Left lung (tissue), 10 donors: ENCODE results near the gene CIAO3. TPM values are rescaled to one million over a fixed set of nuclear protein-coding genes. Genes with fewer than 3 reads are reported as not detected.

ENCODE experiments used
- ATAC-seq: fragments of 200-7000 bp; cut with Tn5 transposase; one replicate; pipeline ENCODE4 v1.9.1; 2020; ENCODE audit warnings: moderate library complexity
- DNase-seq, 4 donors: peaks; one replicate each; pipeline ENCODE4 v3.0.0-alpha.2; 2013 to 2020
- H3K27ac ChIP-seq, 2 donors: fragments of 200-600 bp; sonication (generic) in 1 of 2; one replicate each; pipeline versions ENCODE4 v1.5.0 to v1.8.0; 2020 to 2021
- H3K27me3 ChIP-seq, 2 donors: fragments of 200-600 bp; sonication (generic) in 1 of 2; one replicate each; pipeline versions ENCODE4 v1.5.0 to v1.8.0; 2020 to 2021
- H3K36me3 ChIP-seq, 2 donors: fragments of 200-600 bp; sonication (generic) in 1 of 2; one replicate each; pipeline versions ENCODE4 v1.5.0 to v1.8.0; 2020 to 2021
- H3K4me1 ChIP-seq, 2 donors: fragments of 200-600 bp; one replicate each; pipeline ENCODE4 v1.8.0; 2021
- H3K4me3 ChIP-seq, 2 donors: fragments of 200-600 bp; sonication (generic) in 1 of 2; one replicate each; pipeline versions ENCODE4 v1.5.0 to v1.8.0; 2020 to 2021; ENCODE audit warnings: mild to moderate bottlenecking in 1 of 2
- H3K9me3 ChIP-seq, 2 donors: fragments of 200-600 bp; sonication (generic) in 1 of 2; one replicate each; pipeline versions ENCODE4 v1.5.0 to v1.8.0; 2020 to 2021
- intact Hi-C, 2 donors: fragments of 100-400 bp; cut with DNase I; formaldehyde crosslinking; loops; one replicate each; pipeline versions ENCODE4 v1.11.2 to v1.14.2; 2022
- polyA plus RNA-seq, 6 donors: library from polyadenylated mRNA; unstranded; fragments of 120-200 nt; gene quantifications; one replicate each; pipeline ENCODE4 v1.2.1, GENCODE V29; 2013; ENCODE audit not compliant: insufficient read length in 6 of 6
- total RNA-seq, 2 donors: library from RNA; stranded (reverse); fragmentation: NEBNext Ultra II Directional; extraction: Animal tissue kit (Norgen Biotek cat#: 25700); gene quantifications; one replicate each; pipeline ENCODE4 v1.2.1, GENCODE V29; 2021
- TF ChIP-seq, protein P1 (sequence below), 2 donors: fragments of 200-600 bp; sonication (generic) in 1 of 2; IDR thresholded peaks; one replicate each; pipeline versions ENCODE4 v1.5.0 to v1.8.0; 2021; ENCODE audit warnings: antibody characterized with exemption in 2 of 2
- donor health status: DM: no; HTN: yes; CAD: no.
- donor health status: DM: no; HTN: no; CAD: no.

Gene CIAO3
- total and polyA plus RNA-seq, 8 donors, result 17.2 to 28.2 (median 21.2) TPM

DNA sequence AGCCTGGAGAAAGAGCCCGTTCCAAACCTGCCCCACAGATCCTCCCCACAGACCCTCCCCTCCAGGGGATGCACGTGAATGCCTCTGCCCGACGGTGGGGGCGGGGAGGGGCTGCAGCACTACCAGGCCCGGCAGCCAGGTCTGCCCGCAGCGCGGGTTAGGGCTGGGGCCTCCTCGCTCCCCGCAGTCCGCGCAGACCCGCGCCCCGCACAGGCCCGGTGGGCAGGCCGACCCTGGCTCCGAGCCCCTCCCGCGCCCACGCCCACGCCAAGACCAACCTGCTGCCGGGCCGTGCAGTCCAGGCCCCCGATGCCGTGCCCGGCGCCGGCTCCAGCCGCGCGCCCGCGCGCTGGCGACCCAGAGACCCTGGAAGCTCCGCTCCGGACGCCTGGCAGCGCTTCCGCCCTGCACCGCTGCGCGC lies 47.2 kb upstream of the CIAO3 start, which contains the start of gene RPUSD1:
Gene RPUSD1, minus strand, starts transcription at position 404 of the 421 bp plus-strand sequence. CDS start 644 bp downstream, outside the sequence.
- TF ChIP-seq, protein P1, sequence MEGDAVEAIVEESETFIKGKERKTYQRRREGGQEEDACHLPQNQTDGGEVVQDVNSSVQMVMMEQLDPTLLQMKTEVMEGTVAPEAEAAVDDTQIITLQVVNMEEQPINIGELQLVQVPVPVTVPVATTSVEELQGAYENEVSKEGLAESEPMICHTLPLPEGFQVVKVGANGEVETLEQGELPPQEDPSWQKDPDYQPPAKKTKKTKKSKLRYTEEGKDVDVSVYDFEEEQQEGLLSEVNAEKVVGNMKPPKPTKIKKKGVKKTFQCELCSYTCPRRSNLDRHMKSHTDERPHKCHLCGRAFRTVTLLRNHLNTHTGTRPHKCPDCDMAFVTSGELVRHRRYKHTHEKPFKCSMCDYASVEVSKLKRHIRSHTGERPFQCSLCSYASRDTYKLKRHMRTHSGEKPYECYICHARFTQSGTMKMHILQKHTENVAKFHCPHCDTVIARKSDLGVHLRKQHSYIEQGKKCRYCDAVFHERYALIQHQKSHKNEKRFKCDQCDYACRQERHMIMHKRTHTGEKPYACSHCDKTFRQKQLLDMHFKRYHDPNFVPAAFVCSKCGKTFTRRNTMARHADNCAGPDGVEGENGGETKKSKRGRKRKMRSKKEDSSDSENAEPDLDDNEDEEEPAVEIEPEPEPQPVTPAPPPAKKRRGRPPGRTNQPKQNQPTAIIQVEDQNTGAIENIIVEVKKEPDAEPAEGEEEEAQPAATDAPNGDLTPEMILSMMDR (IDR thresholded peaks at IDR 0.05), result no peak
- Histone ChIP-seq H3K36me3 (peaks cover 0 to 43% of the 10 kb centered on the region in 2 donors), H3K27me3 (peaks cover 0 to 11% of the 10 kb centered on the region in 2 donors), H3K27ac (peak within 1 kb of the TSS in 1 of 2 donors; percentile 71), H3K4me1 (peaks cover 11 to 24% of the 10 kb centered on the region in 2 donors), H3K4me3 (peak within 1 kb of the TSS; percentile 92 to 97), H3K9me3 (no peaks in the 10 kb centered on the region)
- intact Hi-C loops, result no loop called here
- peak; percentile 2 for ATAC-seq
- no peak for DNase-seq

DNA sequence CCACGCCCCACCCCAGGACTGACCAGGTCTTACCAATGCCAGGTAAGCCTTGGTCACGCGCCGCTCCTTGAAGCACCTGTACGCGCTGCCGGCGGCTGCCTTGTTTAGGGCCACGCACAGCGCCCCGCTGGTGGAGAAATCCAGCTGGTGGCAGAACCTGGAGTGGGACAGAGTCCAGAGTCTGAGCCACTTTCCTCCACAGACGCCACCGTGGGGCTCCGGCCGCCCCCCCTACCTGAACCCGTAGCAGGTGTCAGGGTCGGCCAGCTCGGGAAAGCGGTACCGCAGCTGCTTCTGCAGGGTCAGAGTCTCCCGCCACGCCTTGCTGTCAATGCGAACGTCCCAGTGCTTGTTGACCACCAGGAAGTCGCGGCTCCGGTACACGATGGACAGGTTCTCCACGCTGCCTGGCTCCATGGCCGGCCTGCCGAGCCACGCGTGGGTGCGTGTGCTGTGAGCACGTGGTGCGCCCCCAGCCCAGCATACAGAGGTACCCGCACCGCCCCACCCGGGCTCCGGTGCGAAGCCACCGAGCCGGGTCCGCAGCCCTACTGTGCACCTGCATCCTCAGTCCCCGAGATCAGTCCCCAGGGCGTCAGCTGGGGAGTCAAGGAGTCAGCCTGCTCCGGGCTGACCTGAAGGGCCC lies 46.6 kb upstream of the CIAO3 start:
- peaks cover 11 to 24% of the 10 kb centered on the region in 2 donors for H3K4me1 ChIP-seq
- peaks cover 0 to 38% of the 10 kb centered on the region in 2 donors for H3K36me3 ChIP-seq
- peak overlapping the region in 1 of 2 donors; percentile 71 for H3K27ac ChIP-seq
- TF ChIP-seq, protein P1 (IDR thresholded peaks at IDR 0.05), result no peak
- ATAC-seq (no peak), DNase-seq (no peak)
- intact Hi-C loops, result no loop called here
- H3K27me3 ChIP-seq, result peaks cover 0 to 16% of the 10 kb centered on the region in 2 donors
- peak overlapping the region; percentile 92 to 97 for H3K4me3 ChIP-seq
- H3K9me3 ChIP-seq, result no peaks in the 10 kb centered on the region

DNA sequence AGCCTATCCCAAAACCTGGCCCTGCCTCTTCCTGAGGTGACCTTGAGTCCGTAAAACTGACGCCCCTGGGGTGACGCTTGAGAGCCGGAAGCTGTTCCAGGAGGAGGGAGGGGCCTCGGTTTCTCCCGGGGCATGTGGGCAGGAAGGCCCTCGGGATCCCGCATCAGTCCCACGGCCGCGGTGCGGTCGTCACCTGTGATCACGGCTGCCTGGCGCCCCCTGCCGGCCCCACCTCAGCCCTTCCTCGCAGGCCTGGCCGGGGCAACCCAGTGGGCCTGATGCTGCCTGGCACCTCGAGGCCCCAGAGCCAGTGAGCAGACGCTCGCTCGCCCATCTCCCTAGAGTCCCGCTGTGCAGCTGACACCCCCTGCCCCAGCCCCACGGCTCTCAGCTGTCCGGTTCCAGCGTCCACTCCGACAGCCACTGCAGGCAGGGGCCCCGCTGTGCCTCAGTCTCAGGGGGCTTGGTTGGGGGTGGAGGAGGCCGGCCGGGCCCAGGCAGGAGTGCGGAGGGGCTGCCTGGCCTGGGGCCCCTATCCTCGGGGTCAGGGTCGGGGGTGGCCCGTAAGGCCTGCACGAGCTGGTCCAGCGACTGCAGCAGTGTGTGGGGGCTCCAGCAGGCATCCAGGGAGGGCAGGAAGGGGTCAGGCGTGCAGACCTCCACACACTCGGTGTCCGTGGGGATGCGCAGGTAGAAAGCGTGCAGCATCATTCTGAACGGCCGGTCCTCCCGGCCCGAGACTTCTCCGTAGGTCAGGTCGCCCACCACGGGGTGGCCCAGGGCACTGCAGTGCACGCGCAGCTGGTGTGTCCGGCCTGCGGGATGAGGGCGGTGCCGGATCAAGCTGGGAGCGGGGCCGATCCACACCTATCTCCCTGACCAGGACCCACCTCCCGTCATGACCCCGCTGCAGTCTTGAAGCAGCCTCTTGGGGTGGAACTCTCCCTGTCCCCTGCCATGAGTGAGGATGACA lies 45.1 kb upstream of the CIAO3 start:
- Histone ChIP-seq H3K9me3 (no peaks in the 10 kb centered on the region), H3K27me3 (peaks cover 0 to 32% of the 10 kb centered on the region in 2 donors), H3K4me1 (peaks cover 11 to 24% of the 10 kb centered on the region in 2 donors), H3K4me3 (no peak overlapping the region), H3K36me3 (peaks cover 0 to 23% of the 10 kb centered on the region in 2 donors), H3K27ac (no peak overlapping the region)
- intact Hi-C loops, result no loop called here
- TF ChIP-seq, protein P1 (IDR thresholded peaks at IDR 0.05), result peak; percentile 60 to 88
- ATAC-seq (peak; percentile 52), DNase-seq (peak in 3 of 4 donors; percentile 46 to 95 (median 57))

DNA sequence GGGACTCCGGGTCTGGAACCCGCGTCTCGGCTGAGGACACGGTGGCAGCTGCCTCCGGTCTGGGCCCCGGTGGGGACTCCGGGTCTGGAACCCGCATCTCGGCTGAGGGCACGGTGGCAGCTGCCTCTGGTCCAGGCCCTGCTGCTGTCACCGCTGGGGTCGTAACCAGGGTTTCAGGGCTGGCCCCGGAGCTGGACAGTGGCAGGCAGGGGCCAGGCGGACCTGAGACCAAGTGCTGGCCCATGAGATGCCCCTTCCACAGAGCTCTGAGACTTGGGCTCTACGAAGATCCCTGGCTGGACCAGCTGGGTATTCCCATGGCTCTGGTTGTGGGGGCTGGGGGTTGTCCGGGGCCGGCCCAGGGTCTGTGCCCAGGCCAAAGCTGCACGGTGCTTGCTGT lies 43.6 kb upstream of the CIAO3 start:
- peaks cover 0 to 41% of the 10 kb centered on the region in 2 donors for H3K27me3 ChIP-seq
- H3K4me1 ChIP-seq, result peaks cover 11 to 23% of the 10 kb centered on the region in 2 donors
- H3K9me3 ChIP-seq, result no peaks in the 10 kb centered on the region
- no peak overlapping the region for H3K4me3 ChIP-seq
- no peak overlapping the region for H3K27ac ChIP-seq
- H3K36me3 ChIP-seq, result peaks cover 0 to 23% of the 10 kb centered on the region in 2 donors
- no peak for ATAC-seq
- TF ChIP-seq, protein P1 (IDR thresholded peaks at IDR 0.05), result no peak
- DNase-seq, result no peak
- intact Hi-C loops, result loop anchor here in 1 of 2 donors (5.0 kb wide), 1 partner anchor 72 kb away; no protein-coding TSS in a partner anchor
